HFF-Myc (cell line): ENCODE data around the gene PPARA.

Source experiments
- DNase-seq: peaks from one replicate; pipeline ENCODE4 v3.0.0-alpha.2; 2011; ENCODE audit warnings: low read depth; ENCODE audit errors: extremely low read depth
- H3K4me3 ChIP-seq: replicated peaks from 2 replicates; pipeline ENCODE4 v1.5.1; 2011; ENCODE audit warnings: low read depth, mild to moderate bottlenecking, control low read depth, low read length
- CTCF ChIP-seq: IDR thresholded peaks from 2 replicates; pipeline ENCODE4 v1.5.1; 2012; ENCODE audit warnings: mild to moderate bottlenecking, low read depth, low read length, control low read depth; ENCODE audit errors: missing control alignments

The PPARA gene

GRCh38 chr22:46276563-46276962 lies 126.2 kb downstream of the PPARA start:
- H3K4me3 ChIP-seq: no peak overlapping the region
- no peak for DNase-seq
- no peak for TF ChIP-seq CTCF

- H3K4me3 ChIP-seq: no peak overlapping the region
- DNase-seq: no peak
- no peak for TF ChIP-seq CTCF
Observed at GRCh38 chr22:46278656-46279645, 128.6 kb downstream of the PPARA start.

GRCh38 chr22:46280063-46280817 lies 129.9 kb downstream of the PPARA start:
- no peak for DNase-seq
- H3K4me3 ChIP-seq: no peak overlapping the region
- no peak for TF ChIP-seq CTCF

- no peak for TF ChIP-seq CTCF
- no peak for DNase-seq
- no peak overlapping the region for H3K4me3 ChIP-seq
Observed at GRCh38 chr22:46280999-46281623, 130.8 kb downstream of the PPARA start.

- no peak for DNase-seq
- H3K4me3 ChIP-seq: no peak overlapping the region
- TF ChIP-seq CTCF: no peak
Observed at GRCh38 chr22:46281866-46282678, 131.7 kb downstream of the PPARA start.

- no peak for TF ChIP-seq CTCF
- H3K4me3 ChIP-seq: no peak overlapping the region
- no peak for DNase-seq
Observed at GRCh38 chr22:46286006-46286405, 135.7 kb downstream of the PPARA start.
